Activated T-helper 1 cell treated with anti-CD3 and anti-CD28 coated beads, Interleukin-12 subunit alpha, Interleukin-12 subunit beta, Interleukin-2, Interleukin-4 antibody, amounts not matched to agents 30 ng/mL and 10 ng/mL and 1 ng/mL, durations not matched to agents 14 hours and 24 hours and 36 hours (primary cell): ENCODE measurements around the gene RAB6A. TPM values are rescaled to one million over a fixed set of nuclear protein-coding genes. Genes with fewer than 3 reads are reported as not detected.
A peak's percentile ranks its signal among the peaks of the same experiment; 100 is the strongest.
"Not testable (repeated sequence)": the region's sequence is repeated elsewhere in the genome, so short reads cannot be mapped to it uniquely, and the experiment has no call there.

Experiments
- DNase-seq: peaks from one replicate; pipeline ENCODE4 v3.0.0; 2021; ENCODE audit warnings: low spot score
- H3K27ac Mint-ChIP-seq: one replicate; pipeline ENCODE4 v1.8.0; 2021; ENCODE audit warnings: mild to moderate bottlenecking, mixed read lengths
- H3K27me3 Mint-ChIP-seq: one replicate; pipeline ENCODE4 v1.8.0; 2022; ENCODE audit warnings: mild to moderate bottlenecking, moderate library complexity, mixed read lengths; ENCODE audit not compliant: insufficient read depth
- H3K36me3 Mint-ChIP-seq: one replicate; pipeline ENCODE4 v1.8.0; 2021; ENCODE audit warnings: low read depth, mixed read lengths
- H3K4me1 Mint-ChIP-seq: one replicate; pipeline ENCODE4 v1.8.0; 2021; ENCODE audit warnings: low read depth, mixed read lengths
- H3K4me3 Mint-ChIP-seq: one replicate; pipeline ENCODE4 v1.8.0; 2021; ENCODE audit warnings: mild to moderate bottlenecking, moderate library complexity, mixed read lengths
- H3K9me3 Mint-ChIP-seq: one replicate; pipeline ENCODE4 v1.8.0; 2021; ENCODE audit warnings: mixed read lengths
- intact Hi-C: fragments of 100-400 bp; cut with micrococcal nuclease; formaldehyde crosslinking; loops from one replicate; pipeline ENCODE4 v1.15.1; 2024
- total RNA-seq: library from RNA; stranded (reverse); gene quantifications from 2 replicates; pipeline ENCODE4 v1.2.3, GENCODE V29; 2022

RAB6A gene
- total RNA-seq, 1 donor from 2014 or later = 88.0 TPM

DNA sequence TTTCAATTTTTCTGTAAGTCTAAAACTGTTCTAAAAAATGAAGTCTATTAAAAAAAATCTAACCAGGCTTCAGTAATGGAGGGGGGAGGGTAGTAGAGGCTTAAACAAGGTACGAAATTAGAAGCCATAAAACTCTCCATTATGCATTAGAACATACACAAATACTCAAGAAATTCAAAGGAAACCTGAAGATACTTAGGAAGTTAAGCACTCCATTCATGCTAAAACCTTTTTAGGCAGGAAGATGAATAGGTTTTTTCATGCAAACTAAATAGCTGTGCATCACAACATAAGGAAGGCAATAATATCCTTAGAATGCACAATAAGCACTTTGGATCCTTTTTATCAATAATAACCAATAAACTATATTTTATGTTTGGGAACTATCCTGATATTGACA is 2.4 kb downstream of the RAB6A start:
- H3K4me1 Mint-ChIP-seq = peaks cover 41% of the 10 kb centered on the region
- no peaks in the 10 kb centered on the region for H3K9me3 Mint-ChIP-seq
- intact Hi-C loops = no loop called here
- peak overlapping the region; percentile 98 for H3K4me3 Mint-ChIP-seq
- peaks cover 17% of the 10 kb centered on the region for H3K36me3 Mint-ChIP-seq
- peak overlapping the region; percentile 44 for H3K27ac Mint-ChIP-seq
- no peak for DNase-seq
- no peaks in the 10 kb centered on the region for H3K27me3 Mint-ChIP-seq

DNA sequence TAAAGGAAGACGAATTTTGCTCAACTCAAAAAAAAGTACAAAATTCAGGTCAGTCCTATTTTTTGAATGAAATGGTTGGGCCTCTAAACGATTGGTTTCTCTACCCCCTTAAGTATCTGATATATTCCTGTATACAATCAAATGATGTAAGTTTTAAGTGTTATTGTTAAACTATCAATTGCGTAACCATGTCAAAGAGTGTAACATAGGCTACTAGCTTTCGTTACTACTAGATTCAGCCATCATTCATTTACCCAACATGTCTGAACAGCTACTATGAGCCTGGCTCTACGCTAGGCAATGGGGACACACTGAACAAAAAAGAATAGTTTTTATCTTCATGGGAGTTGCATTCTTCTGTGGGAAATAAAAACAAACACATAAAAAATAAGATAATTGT is 3.3 kb downstream of the RAB6A start:
- H3K4me3 Mint-ChIP-seq = no peak overlapping the region
- H3K36me3 Mint-ChIP-seq = peaks cover 17% of the 10 kb centered on the region
- DNase-seq = no peak
- H3K4me1 Mint-ChIP-seq = peaks cover 34% of the 10 kb centered on the region
- no peak overlapping the region for H3K27ac Mint-ChIP-seq
- H3K27me3 Mint-ChIP-seq = no peaks in the 10 kb centered on the region
- intact Hi-C loops = no loop called here
- no peaks in the 10 kb centered on the region for H3K9me3 Mint-ChIP-seq

DNA sequence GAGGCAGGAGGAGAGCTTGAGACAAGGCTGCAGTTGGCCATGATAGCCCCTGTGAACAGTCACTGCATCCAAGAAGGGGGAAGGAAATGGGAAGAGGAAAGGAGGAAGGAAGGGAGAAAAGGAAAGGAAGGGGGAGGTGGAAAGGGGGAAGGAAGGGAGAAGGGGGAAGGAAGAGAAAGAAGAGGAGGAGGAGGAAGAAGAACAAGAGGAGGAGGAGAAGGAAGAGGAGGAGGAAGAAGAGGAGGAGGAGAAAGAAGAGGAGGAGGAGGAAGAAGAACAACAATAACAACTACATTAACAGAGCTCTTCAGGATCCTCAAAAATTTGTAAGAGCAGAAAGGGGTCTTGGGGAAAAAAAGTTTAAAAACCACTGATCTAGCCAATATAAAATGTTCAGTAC is 5.2 kb downstream of the RAB6A start:
- H3K4me3 Mint-ChIP-seq = no peak overlapping the region
- intact Hi-C loops = no loop called here
- DNase-seq = no peak
- H3K27ac Mint-ChIP-seq = no peak overlapping the region
- no peaks in the 10 kb centered on the region for H3K9me3 Mint-ChIP-seq
- peaks cover 23% of the 10 kb centered on the region for H3K36me3 Mint-ChIP-seq
- peaks cover 48% of the 10 kb centered on the region for H3K4me1 Mint-ChIP-seq
- H3K27me3 Mint-ChIP-seq = no peaks in the 10 kb centered on the region

DNA sequence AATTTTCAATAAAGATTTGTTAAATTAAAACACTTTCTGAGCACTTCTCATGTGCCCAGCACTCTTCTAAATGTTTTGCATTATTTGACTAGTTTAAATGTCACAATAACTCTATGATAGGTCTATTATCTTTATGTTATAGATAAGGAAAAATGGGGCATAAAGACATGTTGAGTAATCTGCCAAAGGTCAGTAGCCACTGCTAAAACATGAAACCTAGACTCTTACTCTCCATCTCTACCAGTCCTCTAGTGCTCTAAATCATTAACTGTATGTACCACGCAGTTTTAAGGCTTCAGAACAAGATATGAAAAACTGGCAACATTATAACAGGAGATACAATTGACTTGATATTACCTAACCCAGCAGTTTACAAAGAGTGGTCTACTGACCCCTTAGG is 6.9 kb downstream of the RAB6A start:
- Mint-ChIP-seq H3K4me1 (peaks cover 37% of the 10 kb centered on the region), H3K4me3 (no peak overlapping the region), H3K36me3 (peaks cover 17% of the 10 kb centered on the region), H3K9me3 (no peaks in the 10 kb centered on the region), H3K27me3 (no peaks in the 10 kb centered on the region), H3K27ac (no peak overlapping the region)
- intact Hi-C loops = no loop called here
- DNase-seq = no peak

DNA sequence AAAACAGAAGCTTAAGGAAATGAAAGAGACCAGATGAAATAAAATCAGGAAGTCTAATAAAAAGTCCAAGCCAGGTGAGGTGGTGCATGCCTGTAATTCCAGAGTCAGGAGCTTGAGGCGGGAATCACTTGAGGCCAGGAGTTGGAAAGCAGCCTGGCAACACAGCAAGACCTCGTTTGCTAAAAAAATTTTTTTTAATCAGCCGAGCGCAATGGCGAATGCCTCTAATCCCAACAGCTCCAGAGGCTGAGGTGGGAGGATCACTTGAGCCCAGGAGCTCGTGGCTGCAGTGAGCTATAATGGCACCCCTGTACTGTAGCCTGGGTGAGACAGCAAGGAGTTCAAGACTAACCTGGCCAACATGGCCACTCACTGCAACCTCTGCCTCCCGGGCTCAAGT is 8.0 kb downstream of the RAB6A start:
- no peak for DNase-seq
- no peak overlapping the region for H3K27ac Mint-ChIP-seq
- peaks cover 15% of the 10 kb centered on the region for H3K36me3 Mint-ChIP-seq
- intact Hi-C loops = no loop called here
- no peaks in the 10 kb centered on the region for H3K27me3 Mint-ChIP-seq
- no peak overlapping the region for H3K4me3 Mint-ChIP-seq
- H3K4me1 Mint-ChIP-seq = peaks cover 27% of the 10 kb centered on the region
- H3K9me3 Mint-ChIP-seq = no peaks in the 10 kb centered on the region

DNA sequence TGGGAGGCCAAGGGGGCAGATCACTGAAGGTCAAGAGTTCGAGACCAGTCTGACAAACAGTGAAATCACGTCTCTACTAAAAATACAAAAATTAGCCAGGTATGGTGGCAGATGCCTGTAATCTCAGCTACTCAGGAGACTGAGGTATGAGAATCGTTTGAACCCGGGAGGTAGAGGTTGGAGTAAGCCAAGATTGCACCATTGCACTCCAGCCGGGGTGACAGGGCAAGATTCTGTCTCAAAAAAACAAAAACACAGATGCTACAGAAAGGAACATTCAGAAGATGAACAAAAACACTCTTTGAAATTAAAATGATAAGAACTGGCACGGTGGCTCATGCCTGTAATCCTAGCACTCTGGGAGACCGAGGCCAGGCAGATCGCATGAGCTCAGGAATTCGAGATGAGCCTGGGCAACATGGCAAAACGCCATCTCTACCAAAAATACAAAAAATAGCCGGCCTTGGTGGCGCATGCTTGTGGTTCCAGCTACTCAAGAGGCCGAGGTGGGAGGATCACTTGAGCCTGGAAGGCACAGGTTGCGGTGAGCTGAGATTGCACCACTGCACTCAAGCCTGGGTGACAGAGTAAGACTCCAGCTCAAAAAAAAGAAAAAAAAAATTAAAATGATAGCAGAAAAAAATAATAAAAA is 8.5 kb downstream of the RAB6A start:
- Mint-ChIP-seq H3K36me3 (peaks cover 11% of the 10 kb centered on the region), H3K4me1 (peaks cover 22% of the 10 kb centered on the region), H3K4me3 (no peak overlapping the region), H3K9me3 (no peaks in the 10 kb centered on the region), H3K27me3 (no peaks in the 10 kb centered on the region), H3K27ac (no peak overlapping the region)
- no peak for DNase-seq
- intact Hi-C loops = no loop called here

DNA sequence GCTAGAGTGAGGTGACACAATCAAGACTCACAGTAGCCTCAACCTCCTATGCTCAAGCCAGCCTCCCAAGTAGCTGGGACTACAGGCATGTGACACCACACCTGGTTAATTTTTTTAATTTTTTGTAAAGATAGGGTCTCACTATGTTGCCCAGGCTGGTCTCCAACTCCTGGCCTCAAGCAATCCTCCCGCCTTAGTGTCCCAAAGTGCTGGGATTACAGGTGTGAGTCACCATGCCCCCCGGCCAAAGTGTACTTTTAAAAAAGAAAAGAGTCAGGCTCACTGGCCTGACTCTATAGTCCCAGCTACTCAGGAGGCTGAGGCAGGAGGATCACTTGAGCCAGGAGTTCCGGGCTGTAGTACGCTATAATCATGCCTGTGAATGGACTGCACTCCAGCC is 10.0 kb downstream of the RAB6A start:
- H3K9me3 Mint-ChIP-seq, H3K27ac Mint-ChIP-seq, H3K27me3 Mint-ChIP-seq, DNase-seq, intact Hi-C loops, H3K4me3 Mint-ChIP-seq: not testable (repeated sequence)
- Mint-ChIP-seq H3K4me1 (peaks cover 22% of the 10 kb centered on the region), H3K36me3 (peaks cover 11% of the 10 kb centered on the region)

DNA sequence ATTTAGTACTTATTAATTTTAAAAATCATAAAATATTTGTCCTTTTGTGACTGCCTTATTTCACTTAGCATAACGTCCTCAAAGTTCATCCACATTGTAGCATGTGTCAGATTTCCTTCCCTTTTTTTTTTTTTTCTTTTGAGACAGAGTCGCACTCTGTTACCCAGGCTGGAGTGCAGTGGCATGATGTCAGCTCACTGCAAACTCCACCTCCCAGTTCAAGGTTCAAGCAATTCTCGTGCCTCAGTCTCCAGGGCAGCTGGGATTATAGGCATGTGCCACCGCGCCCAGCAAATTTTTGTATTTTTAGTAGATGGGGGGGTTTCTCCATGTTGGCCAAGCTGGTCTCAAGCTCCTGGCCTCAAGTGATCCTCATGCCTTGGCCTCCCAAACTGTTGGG is 10.6 kb downstream of the RAB6A start:
- H3K4me1 Mint-ChIP-seq = peaks cover 22% of the 10 kb centered on the region
- H3K27me3 Mint-ChIP-seq = no peaks in the 10 kb centered on the region
- no peak overlapping the region for H3K27ac Mint-ChIP-seq
- no peak overlapping the region for H3K4me3 Mint-ChIP-seq
- peaks cover 11% of the 10 kb centered on the region for H3K36me3 Mint-ChIP-seq
- H3K9me3 Mint-ChIP-seq = no peaks in the 10 kb centered on the region
- no peak for DNase-seq
- intact Hi-C loops = no loop called here

DNA sequence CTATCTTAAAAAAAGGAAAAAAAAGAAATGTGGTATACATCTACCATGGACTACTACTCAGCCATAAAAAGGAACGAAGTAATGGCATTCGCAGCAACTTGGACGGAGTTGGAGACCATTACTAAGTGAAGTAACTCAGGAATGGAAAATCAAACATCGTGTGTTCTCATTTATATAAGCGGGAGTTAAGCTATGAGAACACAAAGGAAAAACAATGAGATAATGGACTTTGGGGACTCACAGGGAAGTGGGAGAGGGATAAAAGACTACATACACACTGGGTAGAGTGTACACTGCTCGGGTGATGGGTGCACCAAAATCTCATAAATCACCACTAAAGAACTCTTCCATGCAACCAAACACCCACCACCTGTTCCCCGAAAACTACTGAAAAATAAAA is 11.8 kb downstream of the RAB6A start:
- H3K36me3 Mint-ChIP-seq = peaks cover 11% of the 10 kb centered on the region
- H3K4me1 Mint-ChIP-seq = peaks cover 19% of the 10 kb centered on the region
- H3K4me3 Mint-ChIP-seq = no peak overlapping the region
- H3K27ac Mint-ChIP-seq = no peak overlapping the region
- intact Hi-C loops = no loop called here
- DNase-seq = no peak
- H3K27me3 Mint-ChIP-seq = no peaks in the 10 kb centered on the region
- H3K9me3 Mint-ChIP-seq = no peaks in the 10 kb centered on the region

DNA sequence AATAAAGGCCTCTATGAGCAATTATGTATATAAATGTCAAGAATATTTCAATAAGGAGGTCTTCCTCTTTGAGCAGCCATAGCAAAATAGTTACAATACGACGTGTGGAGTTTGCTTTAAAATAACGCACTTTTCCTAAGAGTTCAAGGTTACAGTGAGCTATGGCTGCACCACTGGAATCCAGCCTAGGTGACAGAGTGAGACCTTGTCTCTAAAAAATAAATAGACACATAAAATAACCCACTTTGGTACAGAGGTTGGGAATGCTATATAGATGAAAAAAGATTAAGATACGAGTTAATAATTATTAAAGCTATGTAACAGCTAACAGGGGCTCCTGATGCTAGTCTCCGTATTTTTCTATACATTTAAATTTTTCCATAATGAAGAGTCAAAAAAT is 12.6 kb downstream of the RAB6A start:
- no peaks in the 10 kb centered on the region for H3K9me3 Mint-ChIP-seq
- H3K36me3 Mint-ChIP-seq = peaks cover 6% of the 10 kb centered on the region
- intact Hi-C loops = no loop called here

DNA sequence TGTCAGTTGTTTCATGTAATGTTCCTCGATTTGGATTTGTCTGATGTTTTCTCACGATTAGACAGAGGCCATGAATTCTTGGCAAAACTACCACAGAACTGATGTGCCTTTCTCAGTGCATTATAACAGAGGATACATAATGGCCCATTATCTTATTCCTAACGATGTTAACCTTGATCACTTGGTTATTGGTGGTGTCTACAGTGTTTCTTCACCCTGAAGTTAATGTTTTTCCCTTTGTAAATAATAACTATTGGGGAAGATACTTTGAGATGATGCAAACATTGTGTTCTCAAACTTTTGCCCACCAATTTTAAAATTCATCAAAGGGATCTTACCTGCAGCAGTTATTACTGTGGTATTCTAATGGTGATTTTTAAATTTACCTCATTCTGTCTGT is 13.1 kb downstream of the RAB6A start:
- Mint-ChIP-seq H3K9me3 (no peaks in the 10 kb centered on the region), H3K4me1 (peaks cover 13% of the 10 kb centered on the region), H3K27me3 (no peaks in the 10 kb centered on the region), H3K27ac (no peak overlapping the region), H3K36me3 (peaks cover 6% of the 10 kb centered on the region), H3K4me3 (no peak overlapping the region)
- intact Hi-C loops = no loop called here
- no peak for DNase-seq

More for the DNA sequence above, 12.6 kb downstream of the RAB6A start:
- Mint-ChIP-seq H3K4me3 (no peak overlapping the region), H3K27me3 (no peaks in the 10 kb centered on the region), H3K27ac (no peak overlapping the region), H3K4me1 (peaks cover 13% of the 10 kb centered on the region)
- no peak for DNase-seq

DNA sequence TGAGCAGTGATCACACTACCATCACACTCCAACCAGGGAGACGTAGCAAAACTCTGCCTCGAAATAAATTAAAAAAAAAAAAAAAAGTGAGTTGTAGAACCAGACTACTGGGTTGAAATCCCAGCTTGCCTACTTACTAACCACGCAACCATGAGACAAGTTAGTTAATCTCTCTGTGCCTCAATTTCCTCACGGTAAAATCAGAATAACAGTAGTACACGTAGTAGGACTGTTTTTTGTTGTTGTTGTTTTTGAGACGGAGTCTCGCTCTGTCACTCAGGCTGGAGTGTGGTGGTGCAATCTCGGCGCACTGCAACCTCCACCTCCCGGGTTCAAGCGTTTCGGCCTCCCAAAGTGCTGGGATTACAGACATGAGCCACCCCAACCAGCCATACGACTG is 14.2 kb downstream of the RAB6A start:
- H3K27ac Mint-ChIP-seq = no peak overlapping the region
- H3K36me3 Mint-ChIP-seq = peaks cover 4% of the 10 kb centered on the region
- intact Hi-C loops = no loop called here
- no peaks in the 10 kb centered on the region for H3K27me3 Mint-ChIP-seq
- no peak for DNase-seq
- H3K9me3 Mint-ChIP-seq = no peaks in the 10 kb centered on the region
- no peak overlapping the region for H3K4me3 Mint-ChIP-seq
- peaks cover 9% of the 10 kb centered on the region for H3K4me1 Mint-ChIP-seq

DNA sequence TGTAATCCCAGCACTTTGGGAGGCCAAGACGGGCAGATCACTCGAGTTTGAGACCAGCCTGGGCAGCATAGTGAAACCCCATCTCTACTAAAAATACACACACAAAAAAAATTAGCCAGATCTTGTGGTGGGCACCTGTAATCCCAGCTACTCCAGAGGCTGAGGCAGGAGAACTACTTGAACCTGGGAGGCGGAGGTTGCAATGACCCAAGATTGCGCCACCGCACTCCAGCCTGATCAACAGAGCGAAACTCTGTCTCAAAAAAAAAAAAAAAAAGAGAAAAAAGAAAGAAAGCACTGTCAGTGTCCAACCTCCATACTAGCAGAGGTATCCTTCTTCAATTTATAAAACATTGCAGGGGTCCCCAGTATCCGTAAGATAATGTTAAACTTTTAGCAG is 17.8 kb downstream of the RAB6A start:
- no peak overlapping the region for H3K4me3 Mint-ChIP-seq
- H3K27me3 Mint-ChIP-seq = no peaks in the 10 kb centered on the region
- H3K9me3 Mint-ChIP-seq = no peaks in the 10 kb centered on the region
- no peak overlapping the region for H3K27ac Mint-ChIP-seq
- H3K4me1 Mint-ChIP-seq = no peaks in the 10 kb centered on the region
- no peaks in the 10 kb centered on the region for H3K36me3 Mint-ChIP-seq
- DNase-seq = no peak
- intact Hi-C loops = no loop called here

DNA sequence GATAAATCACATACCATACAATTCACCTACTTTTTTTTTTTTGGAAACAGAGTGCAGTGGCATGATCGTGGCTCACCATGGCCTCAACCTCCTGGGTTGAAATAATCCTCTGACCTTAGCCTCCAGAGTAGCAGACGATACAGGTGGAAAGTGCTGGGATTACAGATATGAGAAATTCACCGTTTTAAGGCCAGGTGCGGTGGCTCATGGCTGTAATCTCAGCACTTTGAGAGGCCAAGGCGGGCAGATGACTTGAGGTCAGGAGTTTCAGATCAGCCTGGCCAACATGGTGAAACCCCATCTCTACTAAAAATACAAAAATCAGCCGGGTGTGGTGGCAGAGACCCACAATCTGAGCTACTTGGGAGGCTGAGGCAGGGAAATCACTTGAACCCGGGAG is 24.9 kb downstream of the RAB6A start:
- H3K27me3 Mint-ChIP-seq, DNase-seq, H3K4me3 Mint-ChIP-seq, H3K27ac Mint-ChIP-seq, H3K9me3 Mint-ChIP-seq, H3K36me3 Mint-ChIP-seq, intact Hi-C loops, H3K4me1 Mint-ChIP-seq: not testable (repeated sequence)
